ENCODE measurements around the gene CCL17. TPM values are rescaled to one million over a fixed set of nuclear protein-coding genes. Genes with fewer than 3 reads are reported as not detected.
A peak's percentile ranks its signal among the peaks of the same experiment; 100 is the strongest.

CCL17 gene
- total and polyA plus RNA-seq, 4 donors = 3.1 to 39.3 (median 3.5) TPM; not detected in 1

DNA sequence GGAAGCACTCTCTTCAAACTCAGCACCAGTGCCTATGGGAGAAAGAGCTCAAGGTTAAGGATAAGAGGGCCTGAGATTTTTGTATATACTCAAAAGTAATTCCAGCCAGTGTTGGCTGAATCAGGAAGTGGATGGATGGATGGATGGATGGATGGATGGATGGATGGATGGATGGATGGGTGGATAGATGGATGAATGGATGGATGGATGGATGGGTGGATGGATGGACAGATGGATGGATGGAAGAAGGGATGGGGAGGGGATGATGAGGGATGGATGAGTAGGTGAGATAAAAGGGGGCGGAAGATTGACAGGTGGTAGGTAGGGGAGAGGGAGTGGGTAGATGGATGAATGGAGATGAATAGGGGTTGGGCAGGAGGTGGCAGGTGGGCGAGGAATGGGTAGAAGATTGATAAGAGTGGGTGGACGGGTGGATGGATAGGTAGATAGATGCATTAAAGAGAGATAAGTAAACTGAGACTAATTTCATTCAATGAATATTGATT is 28.2 kb upstream of the CCL17 start:
- H3K4me1 ChIP-seq (ENCODE audit: control insufficient read depth in 5 of 5, insufficient read depth in 5 of 5, low read length in 5 of 5) = peaks cover 2 to 23% (median 13%) of the 10 kb centered on the region in 5 donors
- H3K4me3 ChIP-seq = no peak overlapping the region
- no peak overlapping the region for H3K9ac ChIP-seq (ENCODE audit: insufficient read depth in 1 of 2, low read length in 2 of 2)
- 88 to 93% methylated on average over 3 of the region's 3 CpGs for WGBS, 2 donors
- no peaks in the 10 kb centered on the region for H3K9me3 ChIP-seq (ENCODE audit: control insufficient read depth in 4 of 4, insufficient read depth in 3 of 4, low read length in 3 of 4)
- ATAC-seq (ENCODE audit: insufficient read depth, low FRiP score) (no peak), DNase-seq (no peak)
- no peak overlapping the region for H3K27ac ChIP-seq (ENCODE audit: low read depth in 1 of 2, low read length in 1 of 2)
- H3K27me3 ChIP-seq (ENCODE audit: control insufficient read depth in 3 of 3, insufficient read depth in 3 of 3, low read length in 2 of 3) = no peaks in the 10 kb centered on the region
- TF ChIP-seq, protein P1, sequence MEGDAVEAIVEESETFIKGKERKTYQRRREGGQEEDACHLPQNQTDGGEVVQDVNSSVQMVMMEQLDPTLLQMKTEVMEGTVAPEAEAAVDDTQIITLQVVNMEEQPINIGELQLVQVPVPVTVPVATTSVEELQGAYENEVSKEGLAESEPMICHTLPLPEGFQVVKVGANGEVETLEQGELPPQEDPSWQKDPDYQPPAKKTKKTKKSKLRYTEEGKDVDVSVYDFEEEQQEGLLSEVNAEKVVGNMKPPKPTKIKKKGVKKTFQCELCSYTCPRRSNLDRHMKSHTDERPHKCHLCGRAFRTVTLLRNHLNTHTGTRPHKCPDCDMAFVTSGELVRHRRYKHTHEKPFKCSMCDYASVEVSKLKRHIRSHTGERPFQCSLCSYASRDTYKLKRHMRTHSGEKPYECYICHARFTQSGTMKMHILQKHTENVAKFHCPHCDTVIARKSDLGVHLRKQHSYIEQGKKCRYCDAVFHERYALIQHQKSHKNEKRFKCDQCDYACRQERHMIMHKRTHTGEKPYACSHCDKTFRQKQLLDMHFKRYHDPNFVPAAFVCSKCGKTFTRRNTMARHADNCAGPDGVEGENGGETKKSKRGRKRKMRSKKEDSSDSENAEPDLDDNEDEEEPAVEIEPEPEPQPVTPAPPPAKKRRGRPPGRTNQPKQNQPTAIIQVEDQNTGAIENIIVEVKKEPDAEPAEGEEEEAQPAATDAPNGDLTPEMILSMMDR (IDR thresholded peaks at IDR 0.05; ENCODE audit: control extremely low read depth, extremely low read depth) = no peak
- H3K36me3 ChIP-seq (ENCODE audit: control insufficient read depth in 4 of 4, insufficient read depth in 4 of 4, low read length in 4 of 4) = no peaks in the 10 kb centered on the region

DNA sequence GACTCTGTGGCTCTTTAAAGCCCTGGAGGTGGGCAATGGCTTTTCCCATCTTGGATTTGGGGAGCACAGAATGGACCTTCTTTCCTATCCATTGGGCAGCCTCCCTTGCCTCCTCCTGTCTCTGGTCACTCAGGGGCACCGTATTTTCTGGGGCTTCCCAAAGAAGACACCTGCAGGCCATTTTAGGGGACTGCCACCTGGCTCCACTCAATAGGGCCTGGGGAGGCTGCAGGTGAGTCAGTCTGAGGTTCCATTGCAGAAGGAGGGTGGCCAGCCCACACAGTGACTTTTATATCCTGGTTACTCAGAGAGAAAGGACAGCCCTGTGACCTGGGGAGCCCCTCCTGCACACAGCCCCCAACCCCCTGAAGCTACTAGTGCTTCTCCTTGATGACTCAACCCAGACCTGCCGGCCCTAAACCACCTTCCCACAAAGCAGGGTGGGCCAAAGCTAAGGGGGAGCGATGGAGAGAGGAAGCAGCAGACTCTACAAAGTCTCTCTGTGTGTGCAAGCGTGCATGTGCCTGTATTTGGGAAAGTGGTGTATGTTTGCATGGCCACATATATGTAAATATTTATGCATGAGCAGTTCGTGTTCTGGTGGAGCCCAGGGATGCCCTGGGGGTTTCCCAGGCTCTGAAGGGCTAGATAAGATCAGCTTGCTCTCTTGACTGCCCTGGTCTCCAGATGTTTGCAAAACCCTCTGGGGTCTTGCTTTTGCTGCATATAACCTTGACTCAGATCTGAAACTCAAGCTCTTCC is 27.3 kb upstream of the CCL17 start:
- ATAC-seq (ENCODE audit: insufficient read depth, low FRiP score) (no peak), DNase-seq (no peak)
- Histone ChIP-seq H3K9me3 (ENCODE audit: control insufficient read depth in 4 of 4, insufficient read depth in 3 of 4, low read length in 3 of 4) (no peaks in the 10 kb centered on the region), H3K4me1 (ENCODE audit: control insufficient read depth in 5 of 5, insufficient read depth in 5 of 5, low read length in 5 of 5) (peaks cover 2 to 15% (median 8%) of the 10 kb centered on the region in 5 donors), H3K27me3 (ENCODE audit: control insufficient read depth in 3 of 3, insufficient read depth in 3 of 3, low read length in 2 of 3) (no peaks in the 10 kb centered on the region), H3K9ac (ENCODE audit: insufficient read depth in 1 of 2, low read length in 2 of 2) (no peak overlapping the region), H3K4me3 (no peak overlapping the region), H3K36me3 (ENCODE audit: control insufficient read depth in 4 of 4, insufficient read depth in 4 of 4, low read length in 4 of 4) (peaks cover 0 to 3% (median 0%) of the 10 kb centered on the region in 4 donors), H3K27ac (ENCODE audit: low read depth in 1 of 2, low read length in 1 of 2) (no peak overlapping the region)
- WGBS, 2 donors = 25 to 30% methylated on average over 5 of the region's 5 CpGs
- TF ChIP-seq, protein P1 (IDR thresholded peaks at IDR 0.05; ENCODE audit: control extremely low read depth, extremely low read depth) = no peak

DNA sequence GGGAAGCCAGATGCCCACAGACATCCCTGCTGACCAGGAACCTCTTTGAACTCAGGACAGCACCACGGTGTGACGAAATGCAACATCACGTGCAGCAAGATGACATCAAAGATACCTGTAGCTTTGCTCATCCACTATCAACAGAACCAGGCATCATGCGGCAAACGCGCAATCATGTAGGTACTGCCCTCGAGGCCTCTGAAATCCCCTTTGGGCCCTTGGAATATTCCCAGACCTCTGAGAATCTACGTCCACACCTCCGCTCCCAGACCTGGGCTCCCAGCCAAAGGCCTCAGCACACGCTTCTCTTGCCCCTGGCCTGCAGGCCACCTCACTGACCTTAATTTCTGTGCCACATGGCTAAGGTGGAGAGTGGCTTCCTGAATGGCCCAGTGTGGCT is 25.0 kb upstream of the CCL17 start:
- Histone ChIP-seq H3K4me3 (no peak overlapping the region), H3K4me1 (ENCODE audit: control insufficient read depth in 5 of 5, insufficient read depth in 5 of 5, low read length in 5 of 5) (peaks cover 0 to 14% (median 0%) of the 10 kb centered on the region in 5 donors), H3K27me3 (ENCODE audit: control insufficient read depth in 3 of 3, insufficient read depth in 3 of 3, low read length in 2 of 3) (no peaks in the 10 kb centered on the region), H3K36me3 (ENCODE audit: control insufficient read depth in 4 of 4, insufficient read depth in 4 of 4, low read length in 4 of 4) (peaks cover 0 to 8% (median 0%) of the 10 kb centered on the region in 4 donors), H3K27ac (ENCODE audit: low read depth in 1 of 2, low read length in 1 of 2) (peak overlapping the region in 1 of 2 donors; percentile 14), H3K9ac (ENCODE audit: insufficient read depth in 1 of 2, low read length in 2 of 2) (no peak overlapping the region), H3K9me3 (ENCODE audit: control insufficient read depth in 4 of 4, insufficient read depth in 3 of 4, low read length in 3 of 4) (no peaks in the 10 kb centered on the region)
- TF ChIP-seq, protein P1 (IDR thresholded peaks at IDR 0.05; ENCODE audit: control extremely low read depth, extremely low read depth) = no peak
- ATAC-seq (ENCODE audit: insufficient read depth, low FRiP score) = no peak
- 76 to 89% methylated on average over 10 of the region's 10 CpGs for WGBS, 2 donors
- no peak for DNase-seq

All from lung (tissue), 12 donors.